Transverse colon (tissue), 4 donors: ENCODE measurements around the gene CXCL1. TPM values are rescaled to one million over a fixed set of nuclear protein-coding genes. Genes with fewer than 3 reads are reported as not detected.

Source experiments
- DNase-seq: peaks from one replicate; pipeline ENCODE4 v3.0.0-alpha.2; 2019
- H3K27ac ChIP-seq, 4 donors: fragments of 200-600 bp; sonication (generic); 2 replicates each; pipeline ENCODE4 v1.5.1; 2016 to 2018; ENCODE audit warnings: inconsistent platforms in 4 of 4
- H3K27me3 ChIP-seq: fragments of 200-600 bp; sonication (generic); 2 replicates; pipeline ENCODE4 v1.5.1; 2017; ENCODE audit warnings: inconsistent platforms
- H3K36me3 ChIP-seq, 4 donors: fragments of 200-600 bp; sonication (generic); 2 replicates each; pipeline ENCODE4 v1.5.1; 2017 to 2019; ENCODE audit warnings: inconsistent platforms in 4 of 4
- H3K4me1 ChIP-seq, 4 donors: fragments of 200-600 bp; sonication (generic); 2 replicates each; pipeline ENCODE4 v1.5.1; 2017 to 2020; ENCODE audit warnings: inconsistent platforms in 4 of 4
- H3K4me3 ChIP-seq, 4 donors: fragments of 200-600 bp; sonication (generic); 1 replicate in 1 of 4; 2 replicates in 3 of 4; pipeline versions ENCODE4 v1.5.1 to v1.6.1; 2017 to 2019; ENCODE audit warnings: inconsistent platforms in 4 of 4
- H3K9me3 ChIP-seq, 2 donors: fragments of 200-600 bp; sonication (generic); 2 replicates each; pipeline ENCODE4 v1.5.1; 2017 to 2019; ENCODE audit warnings: inconsistent platforms in 2 of 2
- EP300 ChIP-seq: sonication (generic); formaldehyde crosslinking; IDR thresholded peaks from one replicate; pipeline ENCODE4 v1.6.1; 2017; ENCODE audit warnings: antibody characterized with exemption, low read depth
- POLR2A ChIP-seq: fragments of 450-650 bp; IDR thresholded peaks from one replicate; pipeline ENCODE4 v1.6.1; 2016; ENCODE audit warnings: antibody characterized with exemption, mild to moderate bottlenecking, moderate library complexity
- POLR2AphosphoS5 ChIP-seq, 3 donors: sonication (generic); formaldehyde crosslinking; IDR thresholded peaks; one replicate each; pipeline ENCODE4 v1.6.1; 2016; ENCODE audit warnings: antibody characterized with exemption in 3 of 3
- WGBS, 2 donors: methylation state at CpG; one replicate each; pipeline ENCODE4 v1.1.5; 2018; ENCODE audit warnings: low coverage in 1 of 2; 5-methylcytosine and 5-hydroxymethylcytosine counted together
- in situ Hi-C, 4 donors: fragments of 200-750 bp; cut with MboI; loops; one replicate each; pipeline versions ENCODE4 v1.15.0 to v1.15.1; 2017; ENCODE audit warnings: low sequenced_read_pairs in 3 of 4, low pct_ligation_motif_present in 1 of 4, low pct_unique_long_range_greater_than_20kb in 1 of 4
- intact Hi-C: fragments of 100-400 bp; cut with DNase I; formaldehyde crosslinking; loops from one replicate; pipeline ENCODE4 v1.15.1; 2023; ENCODE audit warnings: low total_unique reads
- total RNA-seq, 4 donors: library from RNA; depleted of rRNA; stranded (reverse); fragments of >200 nt; gene quantifications; one replicate each; pipeline ENCODE4 v1.1.0, GENCODE V29; 2016
- TF ChIP-seq, protein P1 (sequence below), 5 experiments: fragments of 200-600 bp in 3 of 5; fragments of 450-650 bp in 2 of 5; sonication (generic) in 3 of 5; IDR thresholded peaks; 1 replicate in 2 of 5; 2 replicates in 3 of 5; pipeline ENCODE4 v1.5.1; 2016 to 2017; ENCODE audit warnings: antibody characterized with exemption in 5 of 5, inconsistent platforms in 3 of 5, mild to moderate bottlenecking in 2 of 5, moderate library complexity in 1 of 5

CXCL1 gene
- total RNA-seq, 4 donors from 2014 or later = 1.00 to 36.3 (median 15.4) TPM

DNA sequence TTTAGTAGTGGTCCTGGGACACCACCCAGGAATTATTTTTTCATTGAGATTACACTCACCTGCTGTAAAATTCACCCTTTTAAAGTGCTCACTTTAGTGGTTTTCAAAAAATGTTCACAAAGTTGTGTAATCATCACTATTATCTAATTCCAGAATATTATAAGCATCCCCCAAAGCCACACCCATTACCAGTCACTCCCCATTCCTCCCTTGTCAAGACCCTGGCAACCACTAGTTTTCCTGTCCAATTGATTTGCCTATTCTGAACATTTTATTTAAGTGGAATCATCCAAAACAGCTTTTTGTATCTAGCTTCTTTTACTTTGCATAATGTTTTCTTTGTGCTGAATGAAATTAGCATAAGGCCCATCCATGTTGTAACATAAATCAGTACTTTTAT, 45.4 kb upstream of the CXCL1 start:
- Histone ChIP-seq H3K27ac (no peak overlapping the region), H3K4me1 (no peaks in the 10 kb centered on the region), H3K27me3 (no peaks in the 10 kb centered on the region), H3K36me3 (no peaks in the 10 kb centered on the region), H3K9me3 (no peaks in the 10 kb centered on the region), H3K4me3 (no peak overlapping the region)
- TF ChIP-seq POLR2AphosphoS5 (IDR thresholded peaks at IDR 0.05) (no peak), EP300 (no peak), POLR2A (no peak)
- TF ChIP-seq, protein P1, sequence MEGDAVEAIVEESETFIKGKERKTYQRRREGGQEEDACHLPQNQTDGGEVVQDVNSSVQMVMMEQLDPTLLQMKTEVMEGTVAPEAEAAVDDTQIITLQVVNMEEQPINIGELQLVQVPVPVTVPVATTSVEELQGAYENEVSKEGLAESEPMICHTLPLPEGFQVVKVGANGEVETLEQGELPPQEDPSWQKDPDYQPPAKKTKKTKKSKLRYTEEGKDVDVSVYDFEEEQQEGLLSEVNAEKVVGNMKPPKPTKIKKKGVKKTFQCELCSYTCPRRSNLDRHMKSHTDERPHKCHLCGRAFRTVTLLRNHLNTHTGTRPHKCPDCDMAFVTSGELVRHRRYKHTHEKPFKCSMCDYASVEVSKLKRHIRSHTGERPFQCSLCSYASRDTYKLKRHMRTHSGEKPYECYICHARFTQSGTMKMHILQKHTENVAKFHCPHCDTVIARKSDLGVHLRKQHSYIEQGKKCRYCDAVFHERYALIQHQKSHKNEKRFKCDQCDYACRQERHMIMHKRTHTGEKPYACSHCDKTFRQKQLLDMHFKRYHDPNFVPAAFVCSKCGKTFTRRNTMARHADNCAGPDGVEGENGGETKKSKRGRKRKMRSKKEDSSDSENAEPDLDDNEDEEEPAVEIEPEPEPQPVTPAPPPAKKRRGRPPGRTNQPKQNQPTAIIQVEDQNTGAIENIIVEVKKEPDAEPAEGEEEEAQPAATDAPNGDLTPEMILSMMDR (IDR thresholded peaks at IDR 0.05) = no peak
- no peak for DNase-seq
- in situ Hi-C loops = no loop called here
- intact Hi-C loops = no loop called here

DNA sequence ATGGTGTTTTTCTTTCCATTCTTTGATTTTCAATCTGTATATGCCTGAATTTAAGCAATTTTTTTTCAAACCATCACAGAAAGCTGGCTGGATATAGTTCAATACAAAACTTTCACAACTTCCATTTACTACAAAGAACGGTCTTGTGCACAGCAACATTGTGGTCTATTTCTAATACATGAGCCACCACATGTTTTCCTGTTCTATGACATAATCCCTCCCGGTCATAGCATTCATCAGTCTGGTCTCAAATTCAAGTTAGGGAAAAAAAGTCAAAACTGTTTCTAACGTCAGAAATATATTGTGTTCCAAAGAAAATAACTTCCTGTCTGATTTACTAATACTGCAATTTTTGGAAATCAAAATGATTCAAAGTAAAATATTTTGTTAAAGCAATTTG, 40.2 kb upstream of the CXCL1 start:
- no peaks in the 10 kb centered on the region for H3K9me3 ChIP-seq
- no peak for TF ChIP-seq POLR2A
- TF ChIP-seq EP300 = no peak
- TF ChIP-seq, protein P1 (IDR thresholded peaks at IDR 0.05) = no peak
- no peak for TF ChIP-seq POLR2AphosphoS5 (IDR thresholded peaks at IDR 0.05)
- H3K27me3 ChIP-seq = no peaks in the 10 kb centered on the region
- intact Hi-C loops (no loop called here), in situ Hi-C loops (no loop called here)
- no peak overlapping the region for H3K27ac ChIP-seq
- H3K4me1 ChIP-seq = no peaks in the 10 kb centered on the region
- DNase-seq = no peak
- H3K36me3 ChIP-seq = no peaks in the 10 kb centered on the region
- WGBS, 2 donors = 60 to 87% methylated on average over 3 of the region's 3 CpGs
- no peak overlapping the region for H3K4me3 ChIP-seq

DNA sequence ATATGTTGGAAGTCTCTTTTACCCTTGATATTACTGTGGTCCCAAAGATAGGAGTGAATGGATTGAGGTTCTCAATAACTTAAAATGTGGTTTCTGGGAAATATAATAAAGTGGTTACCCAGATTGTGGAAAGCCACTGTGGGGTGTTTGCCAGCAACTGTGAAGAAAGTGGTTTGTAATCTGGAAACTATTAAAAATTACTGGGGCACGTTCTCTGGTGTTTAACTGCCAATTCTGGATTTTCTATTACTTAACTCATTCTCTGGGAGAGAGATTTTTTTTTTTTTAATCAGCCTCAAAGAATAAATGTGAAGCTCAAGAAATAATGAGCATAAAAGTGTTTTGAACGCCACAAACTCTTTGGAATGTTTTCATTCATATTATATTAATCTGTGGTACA, 37.6 kb upstream of the CXCL1 start:
- Histone ChIP-seq H3K36me3 (no peaks in the 10 kb centered on the region), H3K4me3 (no peak overlapping the region), H3K4me1 (peaks cover 0 to 4% (median 0%) of the 10 kb centered on the region in 4 donors), H3K27me3 (peaks cover under 1% of the 10 kb centered on the region), H3K9me3 (no peaks in the 10 kb centered on the region), H3K27ac (no peak overlapping the region)
- TF ChIP-seq POLR2AphosphoS5 (IDR thresholded peaks at IDR 0.05) = no peak
- TF ChIP-seq EP300 = no peak
- no peak for TF ChIP-seq POLR2A
- TF ChIP-seq, protein P1 (IDR thresholded peaks at IDR 0.05) = no peak
- 65 to 77% methylated on average over 2 of the region's 2 CpGs for WGBS, 2 donors
- intact Hi-C loops (no loop called here), in situ Hi-C loops (no loop called here)
- DNase-seq = no peak

- Histone ChIP-seq H3K36me3 (no peaks in the 10 kb centered on the region), H3K27me3 (peaks cover 11% of the 10 kb centered on the region), H3K9me3 (no peaks in the 10 kb centered on the region), H3K4me1 (peaks cover 0 to 10% (median 0%) of the 10 kb centered on the region in 4 donors), H3K4me3 (no peak overlapping the region), H3K27ac (no peak overlapping the region)
- TF ChIP-seq, protein P1 (IDR thresholded peaks at IDR 0.05) = no peak
- no peak for TF ChIP-seq POLR2AphosphoS5 (IDR thresholded peaks at IDR 0.05)
- TF ChIP-seq EP300 = no peak
- no peak for TF ChIP-seq POLR2A
- in situ Hi-C loops = no loop called here
- DNase-seq = no peak
- WGBS, 2 donors = 79 to 83% methylated on average over 1 of the region's 1 CpG
- intact Hi-C loops = no loop called here
Observed at GRCh38 chr4:73832651-73833237, 36.4 kb upstream of the CXCL1 start.
